A549 treated with Mapracorat at 1 μM for 4 hours (cell line): Measurements from ENCODE around the gene CRIM1. TPM values are rescaled to one million over a fixed set of nuclear protein-coding genes. Genes with fewer than 3 reads are reported as not detected.

Experiments used
- total RNA-seq: library from RNA; stranded (reverse); fragments of 200-300 nt; extraction: Qiagen RNA extraction; gene quantifications from 5 replicates; pipeline ENCODE4 v1.2.3, GENCODE V29; 2022

CRIM1 gene, protein sequence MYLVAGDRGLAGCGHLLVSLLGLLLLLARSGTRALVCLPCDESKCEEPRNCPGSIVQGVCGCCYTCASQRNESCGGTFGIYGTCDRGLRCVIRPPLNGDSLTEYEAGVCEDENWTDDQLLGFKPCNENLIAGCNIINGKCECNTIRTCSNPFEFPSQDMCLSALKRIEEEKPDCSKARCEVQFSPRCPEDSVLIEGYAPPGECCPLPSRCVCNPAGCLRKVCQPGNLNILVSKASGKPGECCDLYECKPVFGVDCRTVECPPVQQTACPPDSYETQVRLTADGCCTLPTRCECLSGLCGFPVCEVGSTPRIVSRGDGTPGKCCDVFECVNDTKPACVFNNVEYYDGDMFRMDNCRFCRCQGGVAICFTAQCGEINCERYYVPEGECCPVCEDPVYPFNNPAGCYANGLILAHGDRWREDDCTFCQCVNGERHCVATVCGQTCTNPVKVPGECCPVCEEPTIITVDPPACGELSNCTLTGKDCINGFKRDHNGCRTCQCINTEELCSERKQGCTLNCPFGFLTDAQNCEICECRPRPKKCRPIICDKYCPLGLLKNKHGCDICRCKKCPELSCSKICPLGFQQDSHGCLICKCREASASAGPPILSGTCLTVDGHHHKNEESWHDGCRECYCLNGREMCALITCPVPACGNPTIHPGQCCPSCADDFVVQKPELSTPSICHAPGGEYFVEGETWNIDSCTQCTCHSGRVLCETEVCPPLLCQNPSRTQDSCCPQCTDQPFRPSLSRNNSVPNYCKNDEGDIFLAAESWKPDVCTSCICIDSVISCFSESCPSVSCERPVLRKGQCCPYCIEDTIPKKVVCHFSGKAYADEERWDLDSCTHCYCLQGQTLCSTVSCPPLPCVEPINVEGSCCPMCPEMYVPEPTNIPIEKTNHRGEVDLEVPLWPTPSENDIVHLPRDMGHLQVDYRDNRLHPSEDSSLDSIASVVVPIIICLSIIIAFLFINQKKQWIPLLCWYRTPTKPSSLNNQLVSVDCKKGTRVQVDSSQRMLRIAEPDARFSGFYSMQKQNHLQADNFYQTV
- total RNA-seq = 120 to 184 TPM (median 148 TPM) in 5 replicates

GRCh38 chr2:36355151-36355889, at the start of gene CRIM1:
CRIM1 (plus strand) TSS chr2:36355778; CDS start chr2:36356293, 515 bp downstream.

GRCh38 chr2:36597532-36598377, 242.2 kb downstream of the CRIM1 start, which contains the start of gene FEZ2:
FEZ2 (minus strand) TSS chr2:36598168; CDS start chr2:36598142, 26 bp downstream.

Other genes with a start within 250 kb of the CRIM1 start
- gene FEZ2, start 242.4 kb downstream of the CRIM1 start, total RNA-seq = 39.3 to 59.1 TPM (median 40.7 TPM) in 5 replicates